ENCODE data around the gene PARN. TPM values are rescaled to one million over a fixed set of nuclear protein-coding genes. Genes with fewer than 3 reads are reported as not detected.
"Not testable (repeated sequence)": the region's sequence is repeated elsewhere in the genome, so short reads cannot be mapped to it uniquely, and the experiment has no call there.

The PARN gene
- total and polyA plus RNA-seq, 2 donors (not counting 1 experiment from before 2014, with no cell fraction given): 26.7 to 32.9 TPM

- no peak for DNase-seq (ENCODE audit: low read depth in 2 of 2)
- no peaks in the 10 kb centered on the region for H3K4me1 ChIP-seq (ENCODE audit: control insufficient read depth, extremely low read depth, insufficient read depth, low read length)
- H3K79me2 ChIP-seq (ENCODE audit: control insufficient read depth, insufficient read depth, low read length): no peaks in the 10 kb centered on the region
- H3K27ac ChIP-seq (ENCODE audit: insufficient read depth, low read length): no peak overlapping the region
- H3K27me3 ChIP-seq (ENCODE audit: control insufficient read depth, insufficient read depth, low read length): no peaks in the 10 kb centered on the region
- H3K9ac ChIP-seq (ENCODE audit: insufficient read depth, low read length): no peak overlapping the region
- no peak overlapping the region for H3K4me3 ChIP-seq (replicated peaks in 1 of 4; ENCODE audit: control extremely low read depth in 1 of 4, insufficient read depth in 1 of 4, low read depth in 3 of 4, low read length in 4 of 4)
- no peaks in the 10 kb centered on the region for H3K9me3 ChIP-seq (ENCODE audit: control insufficient read depth, insufficient read depth, low read depth, low read length)
- no peaks in the 10 kb centered on the region for H3K36me3 ChIP-seq (ENCODE audit: control insufficient read depth, insufficient read depth, low read length)
- H4K20me1 ChIP-seq (ENCODE audit: control insufficient read depth, extremely low read depth, insufficient read depth, low read length): no peaks in the 10 kb centered on the region
- no peak overlapping the region for H3K4me2 ChIP-seq (ENCODE audit: extremely low read depth, insufficient read depth, low read length)
- no peak overlapping the region for H2AFZ ChIP-seq (ENCODE audit: low read length)
- TF ChIP-seq EZH2 (IDR thresholded peaks at IDR 0.05; ENCODE audit: low read length, missing control alignments): no peak
- TF ChIP-seq, protein P1, sequence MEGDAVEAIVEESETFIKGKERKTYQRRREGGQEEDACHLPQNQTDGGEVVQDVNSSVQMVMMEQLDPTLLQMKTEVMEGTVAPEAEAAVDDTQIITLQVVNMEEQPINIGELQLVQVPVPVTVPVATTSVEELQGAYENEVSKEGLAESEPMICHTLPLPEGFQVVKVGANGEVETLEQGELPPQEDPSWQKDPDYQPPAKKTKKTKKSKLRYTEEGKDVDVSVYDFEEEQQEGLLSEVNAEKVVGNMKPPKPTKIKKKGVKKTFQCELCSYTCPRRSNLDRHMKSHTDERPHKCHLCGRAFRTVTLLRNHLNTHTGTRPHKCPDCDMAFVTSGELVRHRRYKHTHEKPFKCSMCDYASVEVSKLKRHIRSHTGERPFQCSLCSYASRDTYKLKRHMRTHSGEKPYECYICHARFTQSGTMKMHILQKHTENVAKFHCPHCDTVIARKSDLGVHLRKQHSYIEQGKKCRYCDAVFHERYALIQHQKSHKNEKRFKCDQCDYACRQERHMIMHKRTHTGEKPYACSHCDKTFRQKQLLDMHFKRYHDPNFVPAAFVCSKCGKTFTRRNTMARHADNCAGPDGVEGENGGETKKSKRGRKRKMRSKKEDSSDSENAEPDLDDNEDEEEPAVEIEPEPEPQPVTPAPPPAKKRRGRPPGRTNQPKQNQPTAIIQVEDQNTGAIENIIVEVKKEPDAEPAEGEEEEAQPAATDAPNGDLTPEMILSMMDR (conservative IDR thresholded peaks at IDR 0.05 in 1 of 2, IDR thresholded peaks at IDR 0.05 in 1 of 2; ENCODE audit: low read depth in 1 of 2, low read length in 2 of 2): no peak
These were observed 195.2 kb downstream of the PARN start for GRCh38 chr16:14434860-14435259.

GRCh38 chr16:14428971-14429637 lies 201.0 kb downstream of the PARN start:
- not testable (repeated sequence) for H3K9ac ChIP-seq (ENCODE audit: insufficient read depth, low read length); H4K20me1 ChIP-seq (ENCODE audit: control insufficient read depth, extremely low read depth, insufficient read depth, low read length); DNase-seq (ENCODE audit: low read depth in 2 of 2); H3K9me3 ChIP-seq (ENCODE audit: control insufficient read depth, insufficient read depth, low read depth, low read length); H3K36me3 ChIP-seq (ENCODE audit: control insufficient read depth, insufficient read depth, low read length); H3K27ac ChIP-seq (ENCODE audit: insufficient read depth, low read length); H3K79me2 ChIP-seq (ENCODE audit: control insufficient read depth, insufficient read depth, low read length); H3K4me1 ChIP-seq (ENCODE audit: control insufficient read depth, extremely low read depth, insufficient read depth, low read length); H3K4me3 ChIP-seq (replicated peaks in 1 of 4; ENCODE audit: control extremely low read depth in 1 of 4, insufficient read depth in 1 of 4, low read depth in 3 of 4, low read length in 4 of 4); H2AFZ ChIP-seq (ENCODE audit: low read length); H3K27me3 ChIP-seq (ENCODE audit: control insufficient read depth, insufficient read depth, low read length); H3K4me2 ChIP-seq (ENCODE audit: extremely low read depth, insufficient read depth, low read length)

DNA sequence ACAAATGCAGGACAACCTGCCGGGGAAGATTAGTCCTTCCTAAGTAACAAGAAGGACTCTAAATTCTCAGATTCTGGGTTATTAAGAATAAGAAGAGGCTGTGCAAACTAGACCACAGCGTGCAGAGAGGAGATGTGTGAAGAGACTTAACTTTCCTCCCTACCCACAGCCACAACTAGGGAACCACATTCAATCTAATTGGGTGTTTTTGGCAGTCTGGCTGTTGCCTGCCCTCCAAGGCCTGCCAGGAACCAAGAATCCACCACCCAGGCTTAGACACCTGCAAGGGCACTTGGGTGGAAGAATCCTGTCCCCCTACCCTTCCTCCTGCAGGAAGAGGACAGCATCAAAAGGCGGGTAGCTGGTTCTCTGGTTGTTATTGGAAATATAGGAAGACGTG lies 202.0 kb downstream of the PARN start:
- Histone ChIP-seq H3K4me3 (replicated peaks in 1 of 4; ENCODE audit: control extremely low read depth in 1 of 4, insufficient read depth in 1 of 4, low read depth in 3 of 4, low read length in 4 of 4) (no peak overlapping the region), H3K9ac (ENCODE audit: insufficient read depth, low read length) (no peak overlapping the region), H3K27ac (ENCODE audit: insufficient read depth, low read length) (no peak overlapping the region), H3K9me3 (ENCODE audit: control insufficient read depth, insufficient read depth, low read depth, low read length) (no peaks in the 10 kb centered on the region), H3K36me3 (ENCODE audit: control insufficient read depth, insufficient read depth, low read length) (no peaks in the 10 kb centered on the region), H2AFZ (ENCODE audit: low read length) (no peak overlapping the region), H4K20me1 (ENCODE audit: control insufficient read depth, extremely low read depth, insufficient read depth, low read length) (no peaks in the 10 kb centered on the region), H3K79me2 (ENCODE audit: control insufficient read depth, insufficient read depth, low read length) (no peaks in the 10 kb centered on the region), H3K27me3 (ENCODE audit: control insufficient read depth, insufficient read depth, low read length) (no peaks in the 10 kb centered on the region), H3K4me1 (ENCODE audit: control insufficient read depth, extremely low read depth, insufficient read depth, low read length) (no peaks in the 10 kb centered on the region), H3K4me2 (ENCODE audit: extremely low read depth, insufficient read depth, low read length) (no peak overlapping the region)
- TF ChIP-seq EZH2 (IDR thresholded peaks at IDR 0.05; ENCODE audit: low read length, missing control alignments): no peak
- TF ChIP-seq, protein P1 (conservative IDR thresholded peaks at IDR 0.05 in 1 of 2, IDR thresholded peaks at IDR 0.05 in 1 of 2; ENCODE audit: low read depth in 1 of 2, low read length in 2 of 2): no peak
- DNase-seq (ENCODE audit: low read depth in 2 of 2): no peak
